Activated CD8-positive, alpha-beta T cell treated with anti-CD3 and anti-CD28 coated beads for 36 hours (primary cell): ENCODE data around the gene UBE2QL1. TPM values are rescaled to one million over a fixed set of nuclear protein-coding genes. Genes with fewer than 3 reads are reported as not detected.
A peak's percentile ranks its signal among the peaks of the same experiment; 100 is the strongest.

Experiments
- ATAC-seq: fragments of 200-7000 bp; cut with Tn5 transposase; one replicate; pipeline ENCODE4 v1.10.0; 2021; ENCODE audit warnings: mild to moderate bottlenecking, moderate library complexity
- CTCF ChIA-PET: fragments of 350-600 bp; sonication (Branson Sonifier 250); formaldehyde crosslinking; loops from one replicate; lab custom pipeline; 2021; ENCODE audit warnings: antibody characterized with exemption; lab: Charles Lee
- POLR2A ChIA-PET: fragments of 350-600 bp; sonication (Branson Sonifier 250); formaldehyde crosslinking; loops from one replicate; lab custom pipeline; 2021; ENCODE audit warnings: antibody characterized with exemption; lab: Charles Lee
- DNase-seq: peaks from one replicate; pipeline ENCODE4 v3.0.0-alpha.2; 2020
- H3K27ac Mint-ChIP-seq: one replicate; pipeline ENCODE4 v1.8.0; 2021; ENCODE audit warnings: mild to moderate bottlenecking, mixed read lengths
- H3K27me3 Mint-ChIP-seq: one replicate; pipeline ENCODE4 v1.8.0; 2021; ENCODE audit warnings: mixed read lengths
- H3K36me3 Mint-ChIP-seq: one replicate; pipeline ENCODE4 v1.8.0; 2021; ENCODE audit warnings: low read depth, mixed read lengths
- H3K4me1 Mint-ChIP-seq: one replicate; pipeline ENCODE4 v1.8.0; 2021; ENCODE audit warnings: low read depth, mixed read lengths
- H3K4me3 Mint-ChIP-seq: one replicate; pipeline ENCODE4 v1.8.0; 2021; ENCODE audit warnings: mild to moderate bottlenecking, moderate library complexity, mixed read lengths
- H3K9me3 Mint-ChIP-seq: one replicate; pipeline ENCODE4 v1.8.0; 2021; ENCODE audit warnings: mixed read lengths
- CTCF ChIP-seq: fragments of 200-600 bp; IDR thresholded peaks from one replicate; pipeline ENCODE4 v1.8.0; 2022; ENCODE audit warnings: antibody characterized with exemption, mild to moderate bottlenecking
- intact Hi-C: fragments of 100-400 bp; cut with micrococcal nuclease; formaldehyde crosslinking; loops from one replicate; pipeline ENCODE4 v1.10.0; 2022
- total RNA-seq, 2 experiments: library from RNA; stranded (reverse); gene quantifications; one replicate each; pipeline ENCODE4 v1.2.3, GENCODE V29; 2021

Gene UBE2QL1
- total RNA-seq, 2 experiments from 2014 or later = not detected

- ATAC-seq (peak; percentile 37), DNase-seq (peak; percentile 7)
- intact Hi-C loops = no loop called here
- ChIA-PET CTCF (interaction anchor here (1.4 kb wide), 1 partner anchor 32 kb away, joined by 3 read pairs; no protein-coding TSS in a partner anchor), POLR2A (no interaction called here)
- H3K27ac Mint-ChIP-seq = peak overlapping the region; percentile 27
- no peaks in the 10 kb centered on the region for H3K9me3 Mint-ChIP-seq
- no peaks in the 10 kb centered on the region for H3K4me1 Mint-ChIP-seq
- no peak overlapping the region for H3K4me3 Mint-ChIP-seq
- H3K36me3 Mint-ChIP-seq = no peaks in the 10 kb centered on the region
- TF ChIP-seq CTCF = no peak
- peaks cover 8% of the 10 kb centered on the region for H3K27me3 Mint-ChIP-seq
Measured at GRCh38 chr5:6408627-6409446, 39.8 kb upstream of the UBE2QL1 start.

- no peak for ATAC-seq
- CTCF ChIA-PET = no interaction called here
Measured at GRCh38 chr5:6410421-6410820, 38.2 kb upstream of the UBE2QL1 start.

GRCh38 chr5:6411141-6411540 is 37.5 kb upstream of the UBE2QL1 start:
- no peak for TF ChIP-seq CTCF
- ChIA-PET CTCF (no interaction called here), POLR2A (no interaction called here)
- no peak overlapping the region for H3K27ac Mint-ChIP-seq
- peaks cover 8% of the 10 kb centered on the region for H3K27me3 Mint-ChIP-seq
- no peaks in the 10 kb centered on the region for H3K9me3 Mint-ChIP-seq
- no peak overlapping the region for H3K4me3 Mint-ChIP-seq
- ATAC-seq (no peak), DNase-seq (no peak)
- no peaks in the 10 kb centered on the region for H3K36me3 Mint-ChIP-seq
- no peaks in the 10 kb centered on the region for H3K4me1 Mint-ChIP-seq
- intact Hi-C loops = no loop called here

More at GRCh38 chr5:6410421-6410820, 38.2 kb upstream of the UBE2QL1 start:
- no peak for DNase-seq
- H3K9me3 Mint-ChIP-seq = no peaks in the 10 kb centered on the region
- H3K27me3 Mint-ChIP-seq = peaks cover 8% of the 10 kb centered on the region
- POLR2A ChIA-PET = no interaction called here
- intact Hi-C loops = no loop called here
- H3K36me3 Mint-ChIP-seq = no peaks in the 10 kb centered on the region
- no peak overlapping the region for H3K27ac Mint-ChIP-seq
- H3K4me1 Mint-ChIP-seq = no peaks in the 10 kb centered on the region
- H3K4me3 Mint-ChIP-seq = no peak overlapping the region
- no peak for TF ChIP-seq CTCF

GRCh38 chr5:6412811-6413210 is 35.8 kb upstream of the UBE2QL1 start:
- ATAC-seq (no peak), DNase-seq (no peak)
- Mint-ChIP-seq H3K4me1 (no peaks in the 10 kb centered on the region), H3K36me3 (no peaks in the 10 kb centered on the region), H3K4me3 (no peak overlapping the region), H3K9me3 (no peaks in the 10 kb centered on the region), H3K27me3 (no peaks in the 10 kb centered on the region), H3K27ac (no peak overlapping the region)
- no peak for TF ChIP-seq CTCF
- CTCF ChIA-PET = no interaction called here
- intact Hi-C loops = no loop called here
- POLR2A ChIA-PET = no interaction called here

GRCh38 chr5:6417657-6418056 is 31.0 kb upstream of the UBE2QL1 start:
- intact Hi-C loops = no loop called here
- H3K36me3 Mint-ChIP-seq = no peaks in the 10 kb centered on the region
- CTCF ChIA-PET = no interaction called here
- H3K27ac Mint-ChIP-seq = no peak overlapping the region
- H3K9me3 Mint-ChIP-seq = no peaks in the 10 kb centered on the region
- no peaks in the 10 kb centered on the region for H3K4me1 Mint-ChIP-seq
- DNase-seq (no peak), ATAC-seq (no peak)
- POLR2A ChIA-PET = no interaction called here
- no peak overlapping the region for H3K4me3 Mint-ChIP-seq
- TF ChIP-seq CTCF = no peak
- H3K27me3 Mint-ChIP-seq = peaks cover 2% of the 10 kb centered on the region
